ENCODE measurements around the gene RGS3. TPM values are rescaled to one million over a fixed set of nuclear protein-coding genes. Genes with fewer than 3 reads are reported as not detected.

RGS3 gene
- total and polyA plus RNA-seq, 12 donors = 65.4 to 201 (median 132) TPM

DNA sequence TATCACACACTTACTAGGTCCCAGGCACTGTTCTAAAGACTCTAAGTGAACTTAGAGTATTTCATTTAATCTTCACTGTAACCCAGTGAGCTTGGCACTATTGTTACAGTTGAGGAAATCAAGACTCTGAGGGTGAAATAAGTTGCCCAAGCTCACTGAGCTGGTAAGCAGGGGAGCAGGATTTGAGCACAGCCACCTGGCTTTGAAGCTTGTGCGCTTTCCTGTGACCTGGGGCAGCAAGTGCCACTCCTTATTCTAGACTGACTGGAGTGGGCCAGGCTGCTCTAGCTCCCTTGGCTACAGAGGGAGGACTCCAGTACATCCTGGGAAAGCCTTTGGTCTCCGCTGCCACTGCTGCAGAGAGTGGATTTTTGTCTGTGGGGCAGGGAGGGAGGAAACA, 50.0 kb downstream of the RGS3 start:
- TF ChIP-seq CTCF (IDR thresholded peaks at IDR 0.05) = no peak
- intact Hi-C loops (cut with DNase I) = loop anchor here in 1 of 10 donors (10.0 kb wide), 1 partner anchor 51 kb away; no protein-coding TSS in a partner anchor

GRCh38 chr9:113514061-113514460, 50.5 kb downstream of the RGS3 start:
- TF ChIP-seq CTCF (IDR thresholded peaks at IDR 0.05) = no peak
- WGBS, 2 donors = 95 to 96% methylated on average over 12 of the region's 12 CpGs
- no peaks in the 10 kb centered on the region for H3K27me3 ChIP-seq
- H3K4me1 ChIP-seq = peaks cover 3 to 61% (median 33%) of the 10 kb centered on the region in 9 donors
- no peak overlapping the region for H3K27ac ChIP-seq
- no peaks in the 10 kb centered on the region for H3K9me3 ChIP-seq
- ATAC-seq (no peak), DNase-seq (no peak)
- H3K4me3 ChIP-seq = no peak overlapping the region
- intact Hi-C loops (cut with DNase I) = loop anchor here in 1 of 10 donors (10.0 kb wide), 1 partner anchor 51 kb away; no protein-coding TSS in a partner anchor
- H3K36me3 ChIP-seq = peaks cover 0 to 100% (median 22%) of the 10 kb centered on the region in 9 donors

More for the DNA sequence above, 50.0 kb downstream of the RGS3 start:
- DNase-seq (no peak), ATAC-seq (no peak)
- Histone ChIP-seq H3K27me3 (no peaks in the 10 kb centered on the region), H3K4me1 (peaks cover 5 to 61% (median 34%) of the 10 kb centered on the region in 9 donors), H3K27ac (no peak overlapping the region), H3K9me3 (no peaks in the 10 kb centered on the region), H3K4me3 (no peak overlapping the region), H3K36me3 (peaks cover 0 to 98% (median 22%) of the 10 kb centered on the region in 9 donors)
- WGBS, 2 donors = 96 to 97% methylated on average over 2 of the region's 2 CpGs

DNA sequence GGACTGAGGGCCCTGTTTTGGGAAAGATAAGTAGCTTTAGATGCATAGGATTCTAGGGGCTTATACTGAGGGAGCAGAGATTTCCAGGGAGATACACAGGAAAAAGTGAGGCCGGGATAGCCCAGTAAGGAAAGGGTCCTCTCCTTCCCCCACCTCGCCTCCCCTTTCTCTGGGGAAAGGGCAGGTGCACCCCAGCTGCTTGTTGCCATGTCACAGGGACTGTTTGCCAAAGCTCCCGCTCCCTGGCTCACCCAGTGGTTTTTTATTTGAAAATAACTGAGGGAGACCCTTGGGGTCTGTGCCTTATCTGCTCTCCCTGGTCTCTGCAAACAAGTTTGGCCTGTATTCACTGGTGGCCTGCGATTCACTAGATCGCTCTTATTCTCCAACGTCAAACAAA, 51.2 kb downstream of the RGS3 start:
- TF ChIP-seq CTCF (IDR thresholded peaks at IDR 0.05) = no peak
- peak overlapping the region in 1 of 10 donors; percentile 7 for H3K27ac ChIP-seq
- WGBS, 2 donors = 75 to 77% methylated on average over 6 of the region's 6 CpGs
- H3K9me3 ChIP-seq = no peaks in the 10 kb centered on the region
- intact Hi-C loops (cut with DNase I) = loop anchor here in 1 of 10 donors (10.0 kb wide), 1 partner anchor 50 kb away; no protein-coding TSS in a partner anchor
- H3K27me3 ChIP-seq = no peaks in the 10 kb centered on the region
- DNase-seq = no peak
- no peak for ATAC-seq
- H3K36me3 ChIP-seq = peaks cover 0 to 100% (median 22%) of the 10 kb centered on the region in 9 donors
- H3K4me3 ChIP-seq = no peak overlapping the region
- peaks cover 0 to 60% (median 29%) of the 10 kb centered on the region in 9 donors for H3K4me1 ChIP-seq

- Histone ChIP-seq H3K27ac (peak overlapping the region in 2 of 10 donors; percentile 22 to 32), H3K4me1 (peaks cover 0 to 60% (median 30%) of the 10 kb centered on the region in 9 donors), H3K36me3 (peaks cover 0 to 100% (median 22%) of the 10 kb centered on the region in 9 donors), H3K4me3 (no peak overlapping the region), H3K9me3 (no peaks in the 10 kb centered on the region), H3K27me3 (no peaks in the 10 kb centered on the region)
- no peak for TF ChIP-seq CTCF (IDR thresholded peaks at IDR 0.05)
- no peak for DNase-seq
- 74 to 81% methylated on average over 4 of the region's 4 CpGs for WGBS, 2 donors
- no peak for ATAC-seq
- intact Hi-C loops (cut with DNase I) = loop anchor here in 1 of 10 donors (10.0 kb wide), 1 partner anchor 49 kb away; no protein-coding TSS in a partner anchor
Measured at GRCh38 chr9:113515862-113516261, 52.3 kb downstream of the RGS3 start.
